K562 (cell line): ENCODE results near the gene S100P. TPM values are rescaled to one million over a fixed set of nuclear protein-coding genes. Genes with fewer than 3 reads are reported as not detected.

ENCODE experiments used
- AFF4 ChIP-seq: sonication (generic); formaldehyde crosslinking; IDR thresholded peaks from 2 replicates; pipeline ENCODE4 v1.8.0; 2023; ENCODE audit warnings: mild to moderate bottlenecking, missing genetic modification reagents
- ARID2 ChIP-seq: fragments of 450-650 bp; IDR thresholded peaks from 2 replicates; pipeline ENCODE4 v1.6.1; 2017; ENCODE audit warnings: antibody characterized with exemption, mild to moderate bottlenecking
- ATF4 ChIP-seq: fragments of 450-650 bp; formaldehyde crosslinking; IDR thresholded peaks from 2 replicates; pipeline ENCODE4 v1.4.0; 2022; ENCODE audit warnings: mild to moderate bottlenecking, moderate library complexity
- CHD2 ChIP-seq: IDR thresholded peaks from 2 replicates; pipeline ENCODE4 v1.6.1; 2011; ENCODE audit warnings: low read depth, low read length
- JUNB ChIP-seq: fragments of 450-650 bp; formaldehyde crosslinking; conservative IDR thresholded peaks from 2 replicates; pipeline ENCODE4 v1.4.0; 2020; ENCODE audit warnings: mild to moderate bottlenecking
- POLR3A ChIP-seq: IDR thresholded peaks from 2 replicates; pipeline ENCODE4 v1.6.1; 2011; ENCODE audit warnings: borderline replicate concordance, mild to moderate bottlenecking, moderate library complexity; ENCODE audit not compliant: insufficient read length, insufficient read depth; ENCODE audit errors: extremely low read depth
- RBBP5 ChIP-seq: fragments of 200-600 bp; sonication (generic); IDR thresholded peaks from 2 replicates; pipeline ENCODE4 v1.6.1; 2012; ENCODE audit warnings: borderline replicate concordance, mild to moderate bottlenecking, low read length, control low read depth, inconsistent platforms; ENCODE audit not compliant: insufficient read depth, poor library complexity, severe bottlenecking
- SNIP1 ChIP-seq: fragments of 450-650 bp; IDR thresholded peaks from 2 replicates; pipeline ENCODE4 v1.7.1; 2017; ENCODE audit warnings: low read depth, mild to moderate bottlenecking
- SRSF3 ChIP-seq: fragments of 200-400 bp; formaldehyde crosslinking; IDR thresholded peaks from 2 replicates; pipeline ENCODE4 v1.6.1; 2016; ENCODE audit warnings: mild to moderate bottlenecking, low read length, moderate library complexity; ENCODE audit not compliant: insufficient read depth
- STAT5A ChIP-seq: IDR thresholded peaks from 2 replicates; pipeline ENCODE4 v1.6.1; 2012; ENCODE audit warnings: low read length, inconsistent platforms, borderline replicate concordance
- TOE1 ChIP-seq, 2 experiments: fragments of 450-650 bp in 1 of 2; sonication (generic) in 1 of 2; formaldehyde crosslinking in 1 of 2; IDR thresholded peaks; 2 replicates each; pipeline versions ENCODE4 v1.7.1 to v1.8.0; 2016 to 2022; ENCODE audit warnings: borderline replicate concordance in 2 of 2, mild to moderate bottlenecking in 2 of 2, antibody characterized with exemption in 1 of 2, inconsistent platforms in 1 of 2, low read depth in 1 of 2, missing genetic modification reagents in 1 of 2, moderate library complexity in 1 of 2
- TRIM24 ChIP-seq, 2 experiments: fragments of 450-650 bp; IDR thresholded peaks; 2 replicates each; pipeline ENCODE4 v1.6.1; 2016
- TSHZ1 ChIP-seq: fragments of 250-450 bp; sonication (Bioruptor Pico); IDR thresholded peaks from 2 replicates; pipeline ENCODE4 v1.4.0; 2020; ENCODE audit warnings: mild to moderate bottlenecking, moderate library complexity
- ZBTB8A ChIP-seq: fragments of 450-650 bp; IDR thresholded peaks from 2 replicates; pipeline ENCODE4 v1.6.1; 2018; ENCODE audit warnings: mild to moderate bottlenecking, moderate library complexity; ENCODE audit not compliant: partially characterized antibody
- ZFP36 ChIP-seq: fragments of 150-350 bp; IDR thresholded peaks from 2 replicates; pipeline ENCODE4 v1.6.1; 2018; ENCODE audit warnings: low read length, low read depth; ENCODE audit not compliant: partially characterized antibody
- ZNF165 ChIP-seq: fragments of 250-450 bp; sonication (Bioruptor Pico); IDR thresholded peaks from 2 replicates; pipeline ENCODE4 v1.4.0; 2020; ENCODE audit warnings: borderline replicate concordance
- ZNF707 ChIP-seq: fragments of 250-450 bp; sonication (Bioruptor Pico); conservative IDR thresholded peaks from 2 replicates; pipeline ENCODE4 v1.8.0; 2022; ENCODE audit warnings: inconsistent platforms, mild to moderate bottlenecking, moderate library complexity
- ZNF75A ChIP-seq: fragments of 450-650 bp; formaldehyde crosslinking; IDR thresholded peaks from 2 replicates; pipeline ENCODE4 v1.4.0; 2020; ENCODE audit warnings: mild to moderate bottlenecking
- ZNF77 ChIP-seq: fragments of 250-450 bp; sonication (Bioruptor Pico); IDR thresholded peaks from 2 replicates; pipeline ENCODE4 v1.5.0; 2020
- polyA plus RNA-seq, 8 experiments: library from polyadenylated mRNA; depleted of rRNA in 4 of 8; stranded (reverse) in 5 of 8; unstranded in 3 of 8; fragments of >200 nt; fragmentation: Nextera tagmentation in 2 of 8; fragmentation: Illumina TruSeq in 1 of 8; extraction: Ambion mirVana in 2 of 8; extraction: Trizol in 1 of 8; gene quantifications; 2 replicates each; pipeline versions ENCODE4 v1.2.1 to v1.2.3, GENCODE V29; 2011 to 2014; ENCODE audit warnings: inconsistent platforms in 1 of 8, missing spikeins in 1 of 8
- total RNA-seq, 7 experiments: library from RNA; depleted of rRNA in 6 of 7; stranded (reverse); fragments of >200 nt in 6 of 7; fragmentation: Illumina TruSeq in 2 of 7; extraction: Trizol in 2 of 7; gene quantifications; 2 replicates each; pipeline versions ENCODE4 v1.2.1 to v1.2.3, GENCODE V29; 2011 to 2021; ENCODE audit warnings: low replicate concordance in 1 of 7

Gene S100P
- total and polyA plus RNA-seq, 9 of the 15 experiments (the other 6 are each of a cell fraction or from before 2014, with no cell fraction given): 4.1 to 23.8 (median 7.5) TPM

DNA sequence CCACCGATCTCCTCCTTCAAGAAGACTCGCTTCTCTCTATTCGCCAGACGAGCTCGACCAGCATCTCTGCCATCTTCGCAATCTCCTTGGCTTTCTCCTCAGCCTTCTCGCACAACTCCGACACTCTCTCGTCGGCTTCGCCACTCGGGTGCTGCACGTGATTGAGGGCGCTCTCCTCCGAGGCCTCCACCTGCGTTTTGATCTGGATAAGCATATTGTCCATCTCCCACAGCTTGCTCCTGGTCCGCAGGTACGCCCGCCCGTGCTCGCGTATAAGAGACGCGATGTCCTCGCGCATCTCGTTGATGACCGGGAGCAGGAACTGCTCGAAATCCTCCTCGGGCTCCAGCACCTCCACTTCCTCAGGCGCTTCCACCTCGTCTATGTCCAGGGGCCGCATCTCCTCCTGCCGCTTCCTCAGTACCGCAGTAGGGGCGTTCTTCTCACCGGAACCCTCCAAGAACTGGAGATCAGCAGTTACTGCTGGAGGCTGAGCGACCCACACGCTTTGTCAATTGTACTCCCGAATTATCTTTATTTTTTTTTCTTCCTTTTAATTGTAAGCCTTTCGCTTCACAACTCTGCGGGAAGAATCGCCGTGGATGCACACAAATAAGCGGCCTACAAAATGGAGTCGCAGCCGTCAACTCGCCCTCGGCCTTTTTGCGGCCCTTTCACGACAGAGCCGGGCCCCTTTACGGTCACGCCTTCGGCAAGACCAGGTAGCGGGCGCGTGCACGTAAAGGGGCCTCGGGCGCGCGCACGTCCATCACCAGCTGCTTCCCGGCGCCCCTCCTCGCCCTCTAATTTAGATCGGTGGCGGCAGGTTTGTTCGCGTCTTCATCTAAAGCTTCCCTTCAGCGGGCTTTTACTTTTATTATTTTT is 15.8 kb downstream of the S100P start, which contains the start of gene MRFAP1L1 (continued):
- TF ChIP-seq ZFP36 (no peak), ZNF75A (CRISPR knock-in tag) (no peak), CHD2 (no peak), ZNF77 (no peak), ATF4 (CRISPR knock-in tag) (0 out of 2 replicates have a peak, but pooled peaks have one; percentile 33), SNIP1 (no peak), RBBP5 (peak; percentile 91), STAT5A (no peak; the same call in 1 of the 2 replicates), SRSF3 (no peak), ZNF707 (CRISPR knock-in tag) (no peak), POLR3A (no peak), TOE1 (IDR thresholded peaks at IDR 0.05; ENCODE audit: borderline replicate concordance) (peak; percentile 17; the same call in 1 of the 2 replicates), TOE1 (CRISPR knock-in tag; IDR thresholded peaks at IDR 0.05; ENCODE audit: borderline replicate concordance, low read depth) (peak; percentile 86; the same call in 1 of the 2 replicates), AFF4 (no peak), ARID2 (no peak), ZNF165 (no peak), ZBTB8A (no peak), TRIM24 (IDR thresholded peaks at IDR 0.05) (no peak), TSHZ1 (CRISPR knock-in tag) (no peak), JUNB (no peak)
